ENCODE results near the gene TSPAN18. TPM values are rescaled to one million over a fixed set of nuclear protein-coding genes. Genes with fewer than 3 reads are reported as not detected.
A peak's percentile ranks its signal among the peaks of the same experiment; 100 is the strongest.

The TSPAN18 gene
- total RNA-seq, 1 experiment from 2014 or later, result 18.3 TPM

DNA sequence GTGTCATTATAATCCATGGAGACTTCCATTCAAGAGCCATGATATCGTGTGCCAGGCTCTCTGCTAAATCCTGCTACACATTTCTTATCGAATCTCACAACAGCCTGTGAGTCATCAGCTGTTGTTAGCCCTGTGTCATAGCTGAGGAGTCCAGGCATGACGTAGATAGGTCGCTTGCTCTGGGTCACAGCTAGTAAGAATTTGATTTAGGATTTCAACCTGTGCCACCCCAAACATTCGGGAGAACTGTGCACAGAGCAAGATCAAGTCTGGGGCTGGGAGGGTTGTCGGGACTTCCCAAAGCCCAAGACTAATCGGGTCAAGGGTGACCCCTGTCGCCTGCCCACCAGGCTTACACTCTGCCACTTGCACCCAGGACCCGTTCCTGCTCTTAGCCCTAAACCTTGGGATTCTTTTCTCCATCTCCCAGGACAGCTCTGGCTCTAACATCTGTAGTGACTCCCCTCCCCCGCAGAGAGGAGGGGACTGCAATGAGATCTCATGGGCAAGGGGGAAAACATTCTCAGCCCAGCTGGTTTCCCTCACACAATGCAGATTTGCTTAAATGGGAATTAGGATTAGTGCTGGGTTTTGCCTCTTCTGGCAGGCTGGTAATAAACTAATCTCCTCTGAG is 34.3 kb downstream of the TSPAN18 start:
- ATAC-seq (peak; percentile 83), DNase-seq (ENCODE audit: low read depth, low spot score) (peak; percentile 44)
- Histone ChIP-seq H3K4me3 (replicated peaks in 1 of 2; ENCODE audit: low read depth in 1 of 2, low read length in 2 of 2) (no peak overlapping the region), H3K4me2 (ENCODE audit: low read length) (peak overlapping the region; percentile 31; the same call in 1 of the 2 replicates), H3K79me2 (ENCODE audit: insufficient read depth, low read length) (no peaks in the 10 kb centered on the region), H3K9ac (ENCODE audit: low read length) (no peak overlapping the region), H3K4me1 (ENCODE audit: control insufficient read depth in 1 of 2, insufficient read depth in 2 of 2, low read length in 2 of 2) (peaks cover 7 to 15% of the 10 kb centered on the region in 2 experiments; a peak in 3 of 4 replicates), H4K20me1 (ENCODE audit: insufficient read depth) (no peaks in the 10 kb centered on the region), H3K9me3 (ENCODE audit: control insufficient read depth in 1 of 2, insufficient read depth in 1 of 2, low read depth in 1 of 2, low read length in 2 of 2) (no peaks in the 10 kb centered on the region), H3K9me2 (ENCODE audit: insufficient read depth) (no peaks in the 10 kb centered on the region), H3K36me3 (ENCODE audit: control insufficient read depth in 1 of 2, insufficient read depth in 2 of 2, low read length in 2 of 2) (no peaks in the 10 kb centered on the region), H2AFZ (ENCODE audit: low read depth, low read length, poor library complexity, severe bottlenecking) (no peak overlapping the region), H3K27ac (ENCODE audit: low read depth, low read length) (no peak overlapping the region), H3K27me3 (ENCODE audit: insufficient read depth, low read length) (no peaks in the 10 kb centered on the region)
- no TSS peak for BruUV-seq (replicated peaks)
- peak; percentile 41; the same call in 1 of the 2 replicates for TF ChIP-seq JUND (IDR thresholded peaks at IDR 0.05)
- TF ChIP-seq POLR2A (IDR thresholded peaks at IDR 0.05; ENCODE audit: borderline replicate concordance, extremely low read depth, insufficient read depth, insufficient read length), result no peak
- TF ChIP-seq FOSL1 (IDR thresholded peaks at IDR 0.05; ENCODE audit: low read depth), result peak; percentile 52
- no peak for TF ChIP-seq EGR1 (IDR thresholded peaks at IDR 0.05; ENCODE audit: low read depth)
- ChIA-PET CTCF (interaction anchor here (1.0 to 2.1 kb wide), 4 partner anchors 10 to 21 kb away, joined by 3 to 9 read pairs (median 4); no protein-coding TSS in a partner anchor), POLR2A (interaction anchor here (0.7 kb wide), 1 partner anchor 34 kb away, joined by 4 read pairs; the partner anchor contains the start of gene TSPAN18), RAD21 (ENCODE audit: low non-redundant PET in 1 of 2, low total read pairs in 2 of 2, uncharacterized antibody in 2 of 2, unreplicated experiment in 2 of 2) (no interaction called here)
- intact Hi-C loops (cut with micrococcal nuclease), result no loop called here

DNA sequence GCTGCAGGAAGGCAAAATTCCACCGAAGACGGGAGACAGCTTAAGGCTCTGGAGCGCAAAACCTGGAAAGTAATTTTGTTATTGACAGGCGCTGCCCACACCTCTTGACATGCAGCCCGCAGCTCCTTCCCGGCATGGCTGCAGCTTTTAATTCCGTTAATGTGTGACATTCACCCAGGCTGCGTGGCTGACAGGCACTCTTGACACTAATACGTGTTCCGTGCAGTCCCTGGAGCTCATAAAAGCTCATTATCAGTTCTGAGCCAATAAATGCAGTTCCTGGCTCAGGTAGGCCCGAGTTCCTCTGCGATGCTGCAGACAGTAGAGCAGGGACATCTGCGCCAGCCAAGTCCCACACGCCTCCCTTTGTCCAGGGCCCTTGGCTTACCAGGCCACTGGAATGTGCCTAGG is 34.8 kb downstream of the TSPAN18 start:
- no peaks in the 10 kb centered on the region for H3K27me3 ChIP-seq (ENCODE audit: insufficient read depth, low read length)
- DNase-seq (ENCODE audit: low read depth, low spot score) (no peak), ATAC-seq (no peak)
- no peak overlapping the region for H3K4me3 ChIP-seq (replicated peaks in 1 of 2; ENCODE audit: low read depth in 1 of 2, low read length in 2 of 2)
- no peaks in the 10 kb centered on the region for H4K20me1 ChIP-seq (ENCODE audit: insufficient read depth)
- H3K4me1 ChIP-seq (ENCODE audit: control insufficient read depth in 1 of 2, insufficient read depth in 2 of 2, low read length in 2 of 2), result peaks cover 7 to 15% of the 10 kb centered on the region in 2 experiments; a peak in 3 of 4 replicates
- H3K9me2 ChIP-seq (ENCODE audit: insufficient read depth), result no peaks in the 10 kb centered on the region
- ChIA-PET CTCF (interaction anchor here (1.1 to 2.1 kb wide), 2 partner anchors 12 to 14 kb away, joined by 4 to 9 read pairs; no protein-coding TSS in a partner anchor), RAD21 (ENCODE audit: low non-redundant PET in 1 of 2, low total read pairs in 2 of 2, uncharacterized antibody in 2 of 2, unreplicated experiment in 2 of 2) (no interaction called here), POLR2A (no interaction called here)
- no peaks in the 10 kb centered on the region for H3K79me2 ChIP-seq (ENCODE audit: insufficient read depth, low read length)
- H3K9ac ChIP-seq (ENCODE audit: low read length), result no peak overlapping the region
- intact Hi-C loops (cut with micrococcal nuclease), result no loop called here
- no peak overlapping the region for H2AFZ ChIP-seq (ENCODE audit: low read depth, low read length, poor library complexity, severe bottlenecking)
- TF ChIP-seq, protein P1, sequence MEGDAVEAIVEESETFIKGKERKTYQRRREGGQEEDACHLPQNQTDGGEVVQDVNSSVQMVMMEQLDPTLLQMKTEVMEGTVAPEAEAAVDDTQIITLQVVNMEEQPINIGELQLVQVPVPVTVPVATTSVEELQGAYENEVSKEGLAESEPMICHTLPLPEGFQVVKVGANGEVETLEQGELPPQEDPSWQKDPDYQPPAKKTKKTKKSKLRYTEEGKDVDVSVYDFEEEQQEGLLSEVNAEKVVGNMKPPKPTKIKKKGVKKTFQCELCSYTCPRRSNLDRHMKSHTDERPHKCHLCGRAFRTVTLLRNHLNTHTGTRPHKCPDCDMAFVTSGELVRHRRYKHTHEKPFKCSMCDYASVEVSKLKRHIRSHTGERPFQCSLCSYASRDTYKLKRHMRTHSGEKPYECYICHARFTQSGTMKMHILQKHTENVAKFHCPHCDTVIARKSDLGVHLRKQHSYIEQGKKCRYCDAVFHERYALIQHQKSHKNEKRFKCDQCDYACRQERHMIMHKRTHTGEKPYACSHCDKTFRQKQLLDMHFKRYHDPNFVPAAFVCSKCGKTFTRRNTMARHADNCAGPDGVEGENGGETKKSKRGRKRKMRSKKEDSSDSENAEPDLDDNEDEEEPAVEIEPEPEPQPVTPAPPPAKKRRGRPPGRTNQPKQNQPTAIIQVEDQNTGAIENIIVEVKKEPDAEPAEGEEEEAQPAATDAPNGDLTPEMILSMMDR (IDR thresholded peaks at IDR 0.05 in 2 of 3, conservative IDR thresholded peaks at IDR 0.05 in 1 of 3; ENCODE audit: borderline replicate concordance in 1 of 3, insufficient read depth in 1 of 3, low read depth in 2 of 3, low read length in 2 of 3), result no peak
- TF ChIP-seq POLR2AphosphoS5 (IDR thresholded peaks at IDR 0.05; ENCODE audit: low read depth, low read length) (no peak), SRF (IDR thresholded peaks at IDR 0.05; ENCODE audit: low read depth) (no peak)
- BruUV-seq (replicated peaks), result no TSS peak
- H3K4me2 ChIP-seq (ENCODE audit: low read length), result no peak overlapping the region
- H3K9me3 ChIP-seq (ENCODE audit: control insufficient read depth in 1 of 2, insufficient read depth in 1 of 2, low read depth in 1 of 2, low read length in 2 of 2), result no peaks in the 10 kb centered on the region
- no peak overlapping the region for H3K27ac ChIP-seq (ENCODE audit: low read depth, low read length)
- no peaks in the 10 kb centered on the region for H3K36me3 ChIP-seq (ENCODE audit: control insufficient read depth in 1 of 2, insufficient read depth in 2 of 2, low read length in 2 of 2)

Measured in HCT116 (cell line).